Stimulated activated CD4-positive, alpha-beta T cell treated with anti-CD3 and anti-CD28 coated beads, Interleukin-1b, Interleukin-23, amount 100 ng/mL, for 4 hours (primary cell): ENCODE data around the gene DLAT.
"Not testable (repeated sequence)": the region's sequence is repeated elsewhere in the genome, so short reads cannot be mapped to it uniquely, and the experiment has no call there.

Source experiments
- DNase-seq, 2 donors: peaks; one replicate each; pipeline ENCODE4 v3.0.0-alpha.2; 2020; ENCODE audit warnings: low read depth in 2 of 2

DLAT gene

DNA sequence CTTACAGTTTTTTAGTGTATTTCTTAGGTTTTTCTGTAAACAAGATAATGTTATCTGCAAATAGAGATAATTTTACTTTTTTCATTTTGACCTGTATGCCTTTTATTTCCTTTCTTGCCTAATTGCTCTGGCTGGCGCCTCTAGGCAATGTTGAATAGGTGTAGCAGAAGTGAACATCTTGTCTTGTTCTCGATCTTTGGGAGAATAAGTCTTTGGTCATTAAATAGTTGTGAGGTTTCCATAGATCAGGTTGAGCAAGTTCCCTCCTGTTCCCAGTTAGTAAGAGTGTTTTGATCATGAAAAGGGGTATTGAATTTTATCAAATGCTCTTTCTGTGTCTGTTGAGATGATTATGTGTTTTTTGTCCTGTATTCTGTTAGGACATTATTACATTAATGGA is 24.6 kb downstream of the DLAT start:
- no peak for DNase-seq

DNA sequence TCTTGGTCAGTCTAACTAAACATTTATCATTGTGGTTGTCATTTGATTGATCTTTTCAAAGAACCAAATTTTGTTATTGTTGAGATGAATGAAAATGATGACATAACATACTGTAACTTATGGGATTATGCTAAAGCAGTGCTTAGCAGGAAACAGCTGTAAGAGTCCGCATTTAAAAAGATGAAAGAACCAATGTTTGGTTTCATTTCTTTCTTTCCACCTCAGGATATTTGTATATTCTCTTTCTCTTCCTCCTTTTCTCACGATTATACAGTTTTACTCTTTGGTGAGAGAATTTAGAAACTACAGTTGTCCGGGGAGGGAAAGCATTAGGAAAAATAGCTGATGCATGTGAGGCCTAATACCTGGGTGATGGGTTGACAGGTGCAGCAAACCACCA is 25.5 kb downstream of the DLAT start:
- DNase-seq, result no peak

GRCh38 chr11:112051768-112052167 is 26.6 kb downstream of the DLAT start:
- DNase-seq, result no peak

DNA sequence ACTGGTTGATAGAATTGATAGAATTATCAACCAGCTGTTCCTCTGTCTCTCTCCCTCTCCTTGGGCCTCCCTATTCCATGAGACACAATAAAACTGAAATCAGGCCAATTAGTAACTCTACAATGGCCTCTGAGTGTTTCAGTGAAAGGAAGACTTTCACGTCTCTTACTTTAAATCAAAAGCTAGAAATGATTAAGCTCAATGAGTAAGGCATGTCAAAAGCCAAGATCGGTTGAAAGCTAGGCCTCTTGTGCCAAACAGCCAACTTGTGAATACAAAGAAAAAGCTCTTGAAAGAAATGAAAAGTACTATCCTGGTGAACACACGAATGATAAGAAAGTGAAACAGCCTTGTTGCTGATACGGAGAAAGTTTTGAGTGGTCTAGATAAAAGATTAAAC is 32.0 kb downstream of the DLAT start:
- DNase-seq, result no peak

DNA sequence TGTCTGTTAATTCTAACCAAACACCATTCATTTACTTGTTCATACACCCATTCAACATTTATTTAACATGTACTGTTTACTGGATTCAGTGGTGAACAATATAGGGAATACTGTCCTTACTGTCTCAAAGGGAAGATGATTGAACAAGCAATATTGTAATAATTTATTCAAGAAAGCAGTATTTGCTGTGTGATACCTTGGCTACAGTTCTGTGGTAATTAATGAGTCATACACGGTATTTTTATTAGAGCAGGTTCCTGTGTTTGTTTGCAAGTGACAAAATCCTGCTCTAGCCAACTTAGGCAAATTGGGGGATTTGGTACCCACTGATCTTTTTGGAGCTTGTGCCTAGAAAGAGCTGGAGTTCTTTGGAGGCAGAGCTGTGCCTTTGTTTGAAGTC is 32.9 kb downstream of the DLAT start:
- DNase-seq, result no peak

DNA sequence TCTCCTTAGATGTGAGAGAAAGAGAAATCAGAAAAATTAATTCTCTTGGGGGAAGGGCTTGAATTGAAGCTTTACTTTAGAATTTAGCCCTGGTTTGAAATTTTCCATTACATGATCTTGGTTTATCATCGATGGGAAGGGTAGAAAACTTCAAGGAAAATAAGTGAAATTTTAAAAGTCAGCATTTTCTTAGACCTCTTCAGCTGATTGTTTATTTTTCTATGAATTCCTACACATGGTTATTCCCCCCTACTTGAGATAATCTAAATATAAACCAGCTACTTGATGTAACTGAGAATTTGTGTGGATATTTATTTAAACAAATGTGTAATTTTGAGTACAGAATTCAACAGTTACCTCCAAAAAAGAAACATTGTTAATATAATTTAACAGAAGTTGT is 37.7 kb downstream of the DLAT start:
- no peak for DNase-seq

GRCh38 chr11:112073941-112074811 is 49.0 kb downstream of the DLAT start, which contains the start of the genes NKAPD1 and PIH1D2:
Gene NKAPD1, plus strand, starts transcription at chr11:112074299. Its CDS starts 1,276 bp downstream, at chr11:112075575.
Gene PIH1D2, minus strand, starts transcription at chr11:112074017. Its CDS starts 843 bp downstream, at chr11:112073174.
- peak; percentile 53 to 69 for DNase-seq

DNA sequence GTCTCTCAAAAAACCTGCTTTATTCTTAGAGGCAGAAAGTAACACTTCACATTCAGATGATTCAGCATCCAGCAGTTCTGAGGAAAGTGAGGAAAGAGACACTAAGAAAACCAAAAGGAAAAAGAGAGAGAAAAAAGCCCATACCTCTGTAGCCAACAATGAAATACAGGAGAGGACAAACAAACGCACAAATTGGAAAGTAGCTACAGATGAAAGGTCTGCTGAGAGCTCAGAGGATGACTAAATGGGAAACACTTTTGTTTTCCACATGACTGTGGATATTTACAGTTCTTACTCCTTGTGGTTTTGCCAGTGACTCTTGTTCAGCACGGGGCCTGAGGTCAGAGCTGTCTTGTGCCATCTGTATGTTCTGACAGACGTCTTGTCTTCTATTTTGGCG is 57.5 kb downstream of the DLAT start:
- DNase-seq, result no peak

- DNase-seq, result peak; percentile 20 to 33
These were observed 60.7 kb downstream of the DLAT start for GRCh38 chr11:112085822-112086421.

- peak; percentile 85 to 93 for DNase-seq
These were observed 61.4 kb downstream of the DLAT start, which contains the start of the genes SDHD and TIMM8B for GRCh38 chr11:112086422-112087191. Gene SDHD, plus strand, starts transcription at chr11:112086873. Its CDS starts 35 bp downstream, at chr11:112086908. Gene TIMM8B, minus strand, starts transcription at chr11:112086756. Its CDS starts 33 bp downstream, at chr11:112086723.

GRCh38 chr11:112087212-112087611 is 62.0 kb downstream of the DLAT start:
- DNase-seq, result no peak

GRCh38 chr11:112095302-112095701 is 70.1 kb downstream of the DLAT start:
- not testable (repeated sequence) for DNase-seq

DNA sequence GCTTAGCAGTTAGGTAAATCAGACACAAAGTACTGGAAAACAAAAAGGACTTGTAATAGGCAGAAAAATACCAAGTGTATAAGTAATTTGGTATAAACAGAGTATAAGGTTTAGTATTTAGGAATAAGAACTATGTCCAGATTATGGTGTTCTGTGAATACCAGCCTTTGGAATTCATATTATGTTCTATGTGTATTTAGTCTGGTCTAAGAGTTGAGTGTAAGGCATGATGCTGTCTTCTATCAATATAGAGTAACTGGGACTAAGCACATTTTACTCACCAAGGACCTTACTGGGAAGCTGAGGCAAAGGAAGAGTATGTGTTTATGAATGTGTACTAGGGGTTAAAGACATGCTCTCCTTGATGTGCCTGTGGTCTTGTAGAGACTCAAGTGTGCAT is 71.0 kb downstream of the DLAT start:
- no peak for DNase-seq

- DNase-seq, result no peak
These were observed 72.7 kb downstream of the DLAT start for GRCh38 chr11:112097734-112098528.

DNA sequence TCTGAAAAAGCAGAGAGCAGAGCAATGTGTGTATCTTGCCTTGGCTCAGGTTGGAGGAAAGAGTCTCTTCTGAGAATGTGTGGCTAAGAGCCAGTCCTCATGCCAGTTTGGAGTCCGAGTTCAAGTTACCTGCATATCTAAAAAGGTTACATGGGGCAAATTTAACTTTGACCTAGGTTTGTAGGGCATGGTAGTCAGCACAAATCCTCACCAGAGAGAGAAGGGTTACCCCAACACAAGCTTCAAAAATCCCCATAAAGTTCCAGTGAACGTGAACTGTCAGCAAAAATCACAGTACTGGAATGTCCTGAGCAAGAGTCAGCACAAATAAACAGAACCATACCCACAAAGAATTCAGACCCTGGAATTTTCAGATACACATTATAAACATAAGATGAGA is 75.3 kb downstream of the DLAT start:
- no peak for DNase-seq

- DNase-seq, result no peak
These were observed 78.2 kb downstream of the DLAT start for GRCh38 chr11:112103446-112103845.

DNA sequence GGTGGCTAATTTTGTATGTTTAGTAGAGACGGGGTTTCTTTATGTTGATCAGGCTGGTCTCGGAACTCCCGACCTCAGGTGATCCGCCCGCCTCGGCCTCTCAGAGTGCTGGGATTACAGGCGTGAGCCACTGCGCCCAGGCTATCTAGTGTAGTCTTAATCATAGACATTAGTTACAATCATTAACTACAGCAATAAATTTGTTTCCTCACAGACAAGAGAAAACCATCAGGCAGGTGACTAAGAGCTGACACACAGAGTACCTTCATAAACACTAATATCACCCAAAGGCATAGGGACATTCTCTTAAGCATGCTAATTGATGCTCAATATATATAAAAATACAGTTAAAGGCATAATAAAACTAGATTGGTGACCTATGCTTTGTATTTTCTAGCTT is 80.9 kb downstream of the DLAT start:
- DNase-seq, result no peak
